Fibroblast of mammary gland (primary cell): ENCODE measurements around the gene NAV1.

Experiments used
- DNase-seq: peaks from one replicate; pipeline ENCODE4 v3.0.0-alpha.2; 2010; ENCODE audit warnings: low read depth
- H3K4me3 ChIP-seq: 2 replicates; pipeline ENCODE4 v1.5.1; 2011; ENCODE audit warnings: low read depth, mild to moderate bottlenecking, low read length, moderate library complexity; ENCODE audit not compliant: control insufficient read depth
- CTCF ChIP-seq: conservative IDR thresholded peaks from 2 replicates; pipeline ENCODE4 v1.5.1; 2011; ENCODE audit warnings: low read depth, low read length, inconsistent platforms; ENCODE audit not compliant: control insufficient read depth, insufficient read depth

The NAV1 gene

GRCh38 chr1:201587729-201588128 is 48.8 kb downstream of the NAV1 start:
- H3K4me3 ChIP-seq: no peak overlapping the region
- DNase-seq: no peak
- TF ChIP-seq CTCF: no peak
